Panc1 (cell line): Measurements from ENCODE around the gene ACD.

Experiments used
- CTCF ChIP-seq: fragments of 450-650 bp; IDR thresholded peaks from 2 replicates; pipeline ENCODE4 v1.5.1; 2017; ENCODE audit warnings: mild to moderate bottlenecking
- POLR2AphosphoS5 ChIP-seq: IDR thresholded peaks from 2 replicates; pipeline ENCODE4 v1.6.1; 2012; ENCODE audit warnings: mild to moderate bottlenecking, low read depth, low read length, moderate library complexity

GRCh38 chr16:67702130-67702529 lies 42.1 kb upstream of the ACD start:
- TF ChIP-seq CTCF, result no peak
- TF ChIP-seq POLR2AphosphoS5, result no peak
